ENCODE data around the gene BPI.

GRCh38 chr20:38290829-38291814 is 12.8 kb upstream of the BPI start:
- peak in 3 of 4 experiments; percentile 6 to 26 (median 18) for TF ChIP-seq CTCF (IDR thresholded peaks at IDR 0.05)
- TF ChIP-seq POLR2A (IDR thresholded peaks at IDR 0.05), result no peak
